Progenitor cell of endocrine pancreas (in vitro differentiated cells): Measurements from ENCODE around the gene CYTH1. TPM values are rescaled to one million over a fixed set of nuclear protein-coding genes. Genes with fewer than 3 reads are reported as not detected.

Source experiments
- total RNA-seq: library from RNA; stranded (reverse); gene quantifications from 2 replicates; pipeline ENCODE4 v1.2.1, GENCODE V29; 2021

The CYTH1 gene
- total RNA-seq, 1 donor from 2014 or later = 33.3 TPM

Other genes with a start within 250 kb of the CYTH1 start
- 0.16 TPM in 1 of 2 replicates, not detected in the other for gene DNAH17, start 204.9 kb downstream of the CYTH1 start, total RNA-seq
- gene USP36, start 58.5 kb upstream of the CYTH1 start, total RNA-seq = 54.1 and 54.9 TPM in 2 replicates
- 2.3 and 2.6 TPM in 2 replicates for gene CEP295NL, start 120.9 kb upstream of the CYTH1 start, total RNA-seq
- gene TIMP2, start 143.1 kb upstream of the CYTH1 start, total RNA-seq = 50.9 and 51.4 TPM in 2 replicates
- 69.5 and 72.5 TPM in 2 replicates for gene LGALS3BP, start 197.7 kb upstream of the CYTH1 start, total RNA-seq
- 59.0 and 66.3 TPM in 2 replicates for gene CANT1, start 227.5 kb upstream of the CYTH1 start, total RNA-seq
- 0.67 and 2.0 TPM in 2 replicates for gene C1QTNF1, start 241.9 kb upstream of the CYTH1 start, total RNA-seq